GM19467 (cell line): ENCODE results near the gene CACNG4.

Experiments used
- ATAC-seq: cut with Tn5 transposase; IDR thresholded peaks from one replicate; pipeline ENCODE4 v1.9.1; 2021; ENCODE audit warnings: mild to moderate bottlenecking, moderate library complexity; ENCODE audit not compliant: unreplicated experiment

Gene CACNG4

GRCh38 chr17:67015001-67015400, 50.5 kb downstream of the CACNG4 start:
- no peak for ATAC-seq

GRCh38 chr17:67016039-67016762, 51.7 kb downstream of the CACNG4 start:
- ATAC-seq: no peak

GRCh38 chr17:67017910-67018309, 53.4 kb downstream of the CACNG4 start:
- no peak for ATAC-seq

- ATAC-seq: no peak
These were observed 54.2 kb downstream of the CACNG4 start for GRCh38 chr17:67018471-67019434.

GRCh38 chr17:67019809-67020208, 55.3 kb downstream of the CACNG4 start:
- no peak for ATAC-seq

GRCh38 chr17:67020293-67020766, 55.8 kb downstream of the CACNG4 start:
- no peak for ATAC-seq

GRCh38 chr17:67021196-67021595, 56.7 kb downstream of the CACNG4 start:
- no peak for ATAC-seq

- ATAC-seq: no peak
These were observed 57.4 kb downstream of the CACNG4 start for GRCh38 chr17:67021743-67022450.

- no peak for ATAC-seq
These were observed 57.9 kb downstream of the CACNG4 start for GRCh38 chr17:67022451-67022810.

- ATAC-seq: no peak
These were observed 60.2 kb downstream of the CACNG4 start for GRCh38 chr17:67024736-67025135.

GRCh38 chr17:67025216-67025792, 60.8 kb downstream of the CACNG4 start:
- ATAC-seq: no peak

GRCh38 chr17:67026341-67026740, 61.8 kb downstream of the CACNG4 start:
- no peak for ATAC-seq

- ATAC-seq: no peak
These were observed 62.6 kb downstream of the CACNG4 start for GRCh38 chr17:67027031-67027628.

GRCh38 chr17:67030641-67031040, 66.1 kb downstream of the CACNG4 start:
- ATAC-seq: no peak

GRCh38 chr17:67032382-67032781, 67.9 kb downstream of the CACNG4 start:
- no peak for ATAC-seq

GRCh38 chr17:67032985-67033384, 68.5 kb downstream of the CACNG4 start:
- ATAC-seq: no peak

GRCh38 chr17:67033613-67034012, 69.1 kb downstream of the CACNG4 start:
- ATAC-seq: no peak

- ATAC-seq: no peak
These were observed 70.9 kb downstream of the CACNG4 start for GRCh38 chr17:67035131-67036083.

- ATAC-seq: no peak
These were observed 74.4 kb downstream of the CACNG4 start for GRCh38 chr17:67038861-67039365.
